ENCODE measurements around the gene DENND4A. TPM values are rescaled to one million over a fixed set of nuclear protein-coding genes. Genes with fewer than 3 reads are reported as not detected.

The DENND4A gene
- total RNA-seq, 2 donors from 2014 or later: 25.6 to 57.7 TPM

DNA sequence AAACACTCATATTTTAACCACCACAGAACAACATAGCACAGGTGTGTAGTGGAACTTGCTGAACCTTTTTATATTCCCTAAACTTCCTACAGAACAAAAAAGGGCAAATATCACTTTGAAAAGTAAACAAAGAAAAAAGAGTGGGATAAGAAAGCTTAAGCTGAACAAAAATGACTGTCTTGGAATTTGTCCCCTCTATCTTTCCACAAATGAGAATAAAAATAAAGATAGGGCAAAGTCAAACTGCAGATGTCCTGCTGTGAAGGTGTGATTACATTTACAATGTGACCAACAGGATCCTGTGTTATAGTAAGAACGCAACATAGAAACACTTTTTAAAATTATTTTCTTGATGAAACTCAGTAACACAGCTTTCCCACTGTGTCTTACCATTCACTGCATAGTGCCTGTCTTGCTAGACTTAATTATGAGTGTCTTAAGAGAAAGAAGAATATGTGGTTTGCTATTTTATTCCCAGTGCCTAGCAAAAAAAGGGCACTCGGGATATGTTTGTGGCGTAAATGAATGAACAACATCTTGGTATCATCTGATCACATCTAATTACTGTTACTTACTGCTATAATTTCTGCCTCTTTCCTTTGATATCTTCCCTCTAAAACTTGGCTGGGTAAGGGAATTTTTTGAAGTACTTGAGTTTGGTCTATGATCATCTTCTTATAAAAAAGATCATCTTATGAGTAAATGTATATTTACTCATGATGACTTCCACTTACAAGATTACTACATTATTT is 67.5 kb downstream of the DENND4A start:
- no peak overlapping the region for H3K27ac ChIP-seq
- ATAC-seq (ENCODE audit: insufficient number of reproducible peaks, low FRiP score, low read depth): no peak
- no peak for DNase-seq (ENCODE audit: low spot score)

DNA sequence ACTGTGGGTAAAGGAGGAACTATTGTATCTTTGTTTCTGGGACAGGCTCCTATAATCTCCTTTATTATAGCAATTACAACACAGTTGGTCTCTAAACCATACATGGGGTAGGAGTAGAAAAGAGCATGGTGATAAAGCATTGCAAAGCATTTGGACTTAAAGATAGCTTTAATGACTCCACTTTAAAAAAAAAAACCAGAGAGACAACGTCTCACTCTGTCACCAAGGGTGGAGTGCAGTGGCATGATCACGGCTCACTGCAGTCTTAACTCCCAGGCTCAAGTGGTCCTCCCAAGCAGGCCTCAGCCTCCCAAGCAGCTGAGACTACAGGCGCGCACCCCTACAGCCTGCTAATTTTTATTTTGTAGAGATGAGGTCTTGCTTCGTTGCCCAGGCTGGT is 68.2 kb downstream of the DENND4A start:
- Histone ChIP-seq H3K27me3 (replicated peaks; ENCODE audit: insufficient read depth) (no peaks in the 10 kb centered on the region), H3K9me3 (no peaks in the 10 kb centered on the region), H3K4me3 (no peak overlapping the region), H3K27ac (no peak overlapping the region), H3K36me3 (peaks cover 8% of the 10 kb centered on the region), H3K4me1 (ENCODE audit: control insufficient read depth in 1 of 2, low read depth in 2 of 2) (no peaks in the 10 kb centered on the region)
- DNase-seq (ENCODE audit: low spot score) (no peak), ATAC-seq (ENCODE audit: insufficient number of reproducible peaks, low FRiP score, low read depth) (no peak)
- TF ChIP-seq, protein P1, sequence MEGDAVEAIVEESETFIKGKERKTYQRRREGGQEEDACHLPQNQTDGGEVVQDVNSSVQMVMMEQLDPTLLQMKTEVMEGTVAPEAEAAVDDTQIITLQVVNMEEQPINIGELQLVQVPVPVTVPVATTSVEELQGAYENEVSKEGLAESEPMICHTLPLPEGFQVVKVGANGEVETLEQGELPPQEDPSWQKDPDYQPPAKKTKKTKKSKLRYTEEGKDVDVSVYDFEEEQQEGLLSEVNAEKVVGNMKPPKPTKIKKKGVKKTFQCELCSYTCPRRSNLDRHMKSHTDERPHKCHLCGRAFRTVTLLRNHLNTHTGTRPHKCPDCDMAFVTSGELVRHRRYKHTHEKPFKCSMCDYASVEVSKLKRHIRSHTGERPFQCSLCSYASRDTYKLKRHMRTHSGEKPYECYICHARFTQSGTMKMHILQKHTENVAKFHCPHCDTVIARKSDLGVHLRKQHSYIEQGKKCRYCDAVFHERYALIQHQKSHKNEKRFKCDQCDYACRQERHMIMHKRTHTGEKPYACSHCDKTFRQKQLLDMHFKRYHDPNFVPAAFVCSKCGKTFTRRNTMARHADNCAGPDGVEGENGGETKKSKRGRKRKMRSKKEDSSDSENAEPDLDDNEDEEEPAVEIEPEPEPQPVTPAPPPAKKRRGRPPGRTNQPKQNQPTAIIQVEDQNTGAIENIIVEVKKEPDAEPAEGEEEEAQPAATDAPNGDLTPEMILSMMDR (IDR thresholded peaks at IDR 0.05): no peak

More for the DNA sequence above, 67.5 kb downstream of the DENND4A start:
- Histone ChIP-seq H3K36me3 (peaks cover 10% of the 10 kb centered on the region), H3K4me1 (ENCODE audit: control insufficient read depth in 1 of 2, low read depth in 2 of 2) (no peaks in the 10 kb centered on the region), H3K9me3 (no peaks in the 10 kb centered on the region), H3K4me3 (no peak overlapping the region), H3K27me3 (replicated peaks; ENCODE audit: insufficient read depth) (no peaks in the 10 kb centered on the region)
- TF ChIP-seq, protein P1 (IDR thresholded peaks at IDR 0.05): no peak

DNA sequence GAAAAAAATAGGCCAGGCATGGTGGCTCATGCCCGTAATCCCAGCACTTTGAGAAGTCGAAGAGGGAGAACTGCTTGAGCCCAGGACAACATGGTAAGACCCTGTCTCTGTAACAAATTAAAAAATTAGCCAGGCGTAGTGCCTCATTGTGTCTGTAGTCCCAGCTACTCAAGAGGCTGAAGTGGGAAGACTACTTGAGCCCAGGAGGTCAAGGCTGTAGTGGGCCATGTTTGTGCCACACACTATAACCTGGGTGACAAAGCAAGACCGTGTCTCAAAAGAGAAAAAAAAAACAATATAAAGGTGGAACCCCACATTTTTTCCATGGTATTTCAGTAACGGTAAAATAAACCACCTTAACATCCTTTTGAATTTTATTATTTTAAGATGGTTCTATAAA is 69.9 kb downstream of the DENND4A start:
- no peaks in the 10 kb centered on the region for H3K27me3 ChIP-seq (replicated peaks; ENCODE audit: insufficient read depth)
- ATAC-seq (ENCODE audit: insufficient number of reproducible peaks, low FRiP score, low read depth) (no peak), DNase-seq (ENCODE audit: low spot score) (no peak)
- TF ChIP-seq, protein P1 (IDR thresholded peaks at IDR 0.05): no peak
- H3K27ac ChIP-seq: no peak overlapping the region
- H3K4me1 ChIP-seq (ENCODE audit: control insufficient read depth in 1 of 2, low read depth in 2 of 2): no peaks in the 10 kb centered on the region
- no peak overlapping the region for H3K4me3 ChIP-seq
- no peaks in the 10 kb centered on the region for H3K9me3 ChIP-seq
- peaks cover 8% of the 10 kb centered on the region for H3K36me3 ChIP-seq

DNA sequence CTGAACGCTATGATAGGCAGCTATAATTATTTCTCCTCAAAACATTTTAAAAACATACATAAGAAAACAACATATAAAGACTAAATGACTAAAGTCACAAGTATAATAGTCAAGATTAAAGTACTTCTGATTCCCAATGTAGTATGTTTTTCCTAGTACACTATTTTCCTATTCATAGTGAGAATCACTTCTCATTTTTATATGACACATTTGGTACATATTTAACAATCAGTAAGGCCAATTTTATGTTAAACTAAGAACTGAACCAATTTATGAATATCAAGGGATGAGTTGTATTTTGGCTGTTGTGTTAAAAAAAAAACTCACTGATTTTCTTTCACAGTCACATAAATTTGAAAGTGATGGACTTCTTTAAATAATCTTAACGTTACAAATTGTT is 79.7 kb downstream of the DENND4A start:
- H3K36me3 ChIP-seq: peaks cover 5% of the 10 kb centered on the region
- H3K4me1 ChIP-seq (ENCODE audit: control insufficient read depth in 1 of 2, low read depth in 2 of 2): no peaks in the 10 kb centered on the region
- TF ChIP-seq, protein P1 (IDR thresholded peaks at IDR 0.05): no peak
- DNase-seq (ENCODE audit: low spot score) (no peak), ATAC-seq (ENCODE audit: insufficient number of reproducible peaks, low FRiP score, low read depth) (no peak)
- no peaks in the 10 kb centered on the region for H3K27me3 ChIP-seq (replicated peaks; ENCODE audit: insufficient read depth)
- no peak overlapping the region for H3K4me3 ChIP-seq
- H3K9me3 ChIP-seq: no peaks in the 10 kb centered on the region
- no peak overlapping the region for H3K27ac ChIP-seq

DNA sequence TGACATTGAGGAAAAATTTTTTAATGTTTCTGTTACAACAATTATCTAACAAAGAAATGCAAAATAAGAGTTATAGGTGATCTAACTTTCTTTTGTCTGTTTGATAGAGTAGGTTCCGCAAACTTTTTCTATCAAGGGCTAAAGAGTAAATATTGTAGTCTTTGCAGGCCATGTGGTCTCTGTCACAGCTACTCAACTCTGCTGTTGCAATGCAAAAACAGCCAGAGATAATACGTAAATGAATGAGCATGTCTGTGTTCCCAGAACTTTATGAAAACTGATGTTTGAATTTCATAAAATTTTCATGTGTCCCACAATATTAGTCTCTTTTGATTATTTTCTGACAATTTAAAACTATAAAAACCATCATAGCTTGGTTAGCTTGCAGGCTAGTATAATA is 97.0 kb downstream of the DENND4A start:
- Histone ChIP-seq H3K4me3 (no peak overlapping the region), H3K9me3 (no peaks in the 10 kb centered on the region), H3K27ac (no peak overlapping the region), H3K27me3 (replicated peaks; ENCODE audit: insufficient read depth) (no peaks in the 10 kb centered on the region), H3K36me3 (peaks cover 22% of the 10 kb centered on the region), H3K4me1 (ENCODE audit: control insufficient read depth in 1 of 2, low read depth in 2 of 2) (no peaks in the 10 kb centered on the region)
- DNase-seq (ENCODE audit: low spot score) (no peak), ATAC-seq (ENCODE audit: insufficient number of reproducible peaks, low FRiP score, low read depth) (no peak)
- TF ChIP-seq, protein P1 (IDR thresholded peaks at IDR 0.05): no peak

Data from thoracic aorta (tissue), 2 donors.